ENCODE measurements around the gene ROPN1L. TPM values are rescaled to one million over a fixed set of nuclear protein-coding genes. Genes with fewer than 3 reads are reported as not detected.

ROPN1L gene
- total RNA-seq, 1 experiment from 2014 or later, result 0.66 TPM

GRCh38 chr5:10427978-10428377 lies 13.7 kb upstream of the ROPN1L start:
- CTCF ChIA-PET, result no interaction called here
- Histone ChIP-seq H3K4me3 (replicated peaks in 1 of 2; ENCODE audit: low read depth in 1 of 2, low read length in 2 of 2) (no peak overlapping the region), H3K9me3 (ENCODE audit: control insufficient read depth in 1 of 2, insufficient read depth in 1 of 2, low read depth in 1 of 2, low read length in 2 of 2) (no peaks in the 10 kb centered on the region), H3K36me3 (ENCODE audit: control insufficient read depth in 1 of 2, insufficient read depth in 2 of 2, low read length in 2 of 2) (peaks cover 38 to 41% of the 10 kb centered on the region in 2 experiments), H3K27me3 (ENCODE audit: insufficient read depth, low read length) (no peaks in the 10 kb centered on the region), H3K27ac (ENCODE audit: low read depth, low read length) (no peak overlapping the region), H3K9ac (ENCODE audit: low read length) (no peak overlapping the region), H2AFZ (ENCODE audit: low read depth, low read length, poor library complexity, severe bottlenecking) (no peak overlapping the region), H4K20me1 (ENCODE audit: insufficient read depth) (no peaks in the 10 kb centered on the region), H3K79me2 (ENCODE audit: insufficient read depth, low read length) (no peaks in the 10 kb centered on the region), H3K4me1 (ENCODE audit: control insufficient read depth in 1 of 2, insufficient read depth in 2 of 2, low read length in 2 of 2) (no peaks in the 10 kb centered on the region), H3K9me2 (ENCODE audit: insufficient read depth) (no peaks in the 10 kb centered on the region), H3K4me2 (ENCODE audit: low read length) (no peak overlapping the region)
- BruUV-seq (replicated peaks), result no TSS peak
- POLR2A ChIA-PET, result no interaction called here
- DNase-seq (ENCODE audit: low read depth, low spot score) (no peak), ATAC-seq (no peak)
- RAD21 ChIA-PET (ENCODE audit: low non-redundant PET in 1 of 2, low total read pairs in 2 of 2, uncharacterized antibody in 2 of 2, unreplicated experiment in 2 of 2), result no interaction called here
- intact Hi-C loops (cut with micrococcal nuclease), result no loop called here
- TF ChIP-seq YY1 (IDR thresholded peaks at IDR 0.05; ENCODE audit: extremely low read depth, insufficient replicate concordance, low read depth, low read length), result no peak
- TF ChIP-seq EGR1 (IDR thresholded peaks at IDR 0.05; ENCODE audit: low read depth), result no peak
- no peak for TF ChIP-seq POLR2AphosphoS5 (IDR thresholded peaks at IDR 0.05; ENCODE audit: low read depth, low read length)
- TF ChIP-seq RAD21 (IDR thresholded peaks at IDR 0.05; ENCODE audit: low read depth), result no peak
- TF ChIP-seq ELF1 (IDR thresholded peaks at IDR 0.05; ENCODE audit: borderline replicate concordance, low read depth), result no peak
- TF ChIP-seq SIN3A (IDR thresholded peaks at IDR 0.05; ENCODE audit: low read depth), result no peak
- no peak for TF ChIP-seq REST (IDR thresholded peaks at IDR 0.05; ENCODE audit: low read depth)
- TF ChIP-seq FOSL1 (IDR thresholded peaks at IDR 0.05; ENCODE audit: low read depth), result no peak
- TF ChIP-seq CEBPB (IDR thresholded peaks at IDR 0.05; ENCODE audit: low read depth), result no peak
- no peak for TF ChIP-seq ZFX (IDR thresholded peaks at IDR 0.05)
- TF ChIP-seq TCF7L2 (IDR thresholded peaks at IDR 0.05; ENCODE audit: borderline replicate concordance, extremely low read depth, insufficient read depth, insufficient read length), result no peak

Data from HCT116 (cell line).